Fibroblast of the conjunctiva (primary cell): Measurements from ENCODE around the gene PRSS36.
"Not testable (repeated sequence)": the region's sequence is repeated elsewhere in the genome, so short reads cannot be mapped to it uniquely, and the experiment has no call there.

Experiments
- DNase-seq: peaks from one replicate; pipeline ENCODE4 v3.0.0-alpha.2; 2010; ENCODE audit warnings: low read depth

Gene PRSS36

DNA sequence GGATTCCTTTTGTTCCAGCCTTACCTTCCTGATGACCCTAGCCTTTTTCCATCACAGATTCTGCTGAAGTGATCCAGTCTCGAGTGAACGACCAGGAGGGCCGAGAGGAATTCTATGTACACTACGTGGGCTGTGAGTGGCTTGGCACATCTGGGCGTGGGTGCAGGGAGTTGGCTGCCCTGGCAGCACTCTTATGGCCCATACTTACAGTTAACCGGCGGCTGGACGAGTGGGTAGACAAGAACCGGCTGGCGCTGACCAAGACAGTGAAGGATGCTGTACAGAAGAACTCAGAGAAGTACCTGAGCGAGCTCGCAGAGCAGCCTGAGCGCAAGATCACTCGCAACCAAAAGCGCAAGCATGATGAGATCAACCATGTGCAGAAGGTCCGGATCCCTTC, 29.7 kb downstream of the PRSS36 start:
- no peak for DNase-seq

DNA sequence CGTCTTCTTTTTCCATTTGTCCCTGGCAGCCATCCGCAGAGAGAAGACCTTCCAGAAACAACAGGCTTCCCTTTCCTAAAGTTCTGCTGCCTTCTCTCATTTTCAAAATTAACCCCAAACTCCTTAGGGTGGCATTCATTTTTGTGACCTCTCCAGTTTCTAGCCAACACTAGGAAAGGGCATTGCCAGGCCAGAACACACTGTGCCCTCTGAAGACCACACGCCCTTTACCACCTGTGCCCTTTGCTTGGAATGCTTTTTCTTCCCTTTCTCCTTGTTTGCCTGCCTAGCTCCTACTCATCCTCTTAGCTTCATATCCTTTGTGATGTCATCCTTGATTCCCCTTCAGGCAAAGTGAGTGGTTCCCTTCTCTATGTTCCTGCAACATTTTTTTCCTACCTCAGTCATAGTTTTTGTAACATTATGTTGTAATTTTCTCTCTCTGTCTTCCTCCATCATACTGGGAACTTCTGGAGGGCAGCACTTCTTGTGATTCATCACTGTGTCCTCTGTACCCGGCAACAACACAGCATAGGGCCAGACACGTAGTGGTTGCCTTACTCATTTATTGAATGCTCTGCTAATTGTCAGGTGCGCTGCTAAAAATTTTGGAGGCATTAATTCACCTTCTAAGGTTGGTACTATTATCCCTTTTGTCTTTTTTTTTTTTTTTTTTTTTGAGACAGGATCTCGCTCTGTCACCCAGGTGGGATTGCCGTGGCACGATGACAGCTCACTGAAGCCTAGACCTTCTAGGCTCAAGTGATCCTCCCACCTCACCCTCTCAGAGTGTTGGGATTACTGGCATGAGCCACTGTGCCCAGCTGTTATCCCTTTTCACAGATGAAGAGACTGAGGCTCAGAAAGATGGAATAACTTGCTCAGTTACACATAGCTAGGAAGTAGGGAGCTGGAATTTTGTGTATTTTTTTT, 31.4 kb downstream of the PRSS36 start:
- DNase-seq, result no peak

DNA sequence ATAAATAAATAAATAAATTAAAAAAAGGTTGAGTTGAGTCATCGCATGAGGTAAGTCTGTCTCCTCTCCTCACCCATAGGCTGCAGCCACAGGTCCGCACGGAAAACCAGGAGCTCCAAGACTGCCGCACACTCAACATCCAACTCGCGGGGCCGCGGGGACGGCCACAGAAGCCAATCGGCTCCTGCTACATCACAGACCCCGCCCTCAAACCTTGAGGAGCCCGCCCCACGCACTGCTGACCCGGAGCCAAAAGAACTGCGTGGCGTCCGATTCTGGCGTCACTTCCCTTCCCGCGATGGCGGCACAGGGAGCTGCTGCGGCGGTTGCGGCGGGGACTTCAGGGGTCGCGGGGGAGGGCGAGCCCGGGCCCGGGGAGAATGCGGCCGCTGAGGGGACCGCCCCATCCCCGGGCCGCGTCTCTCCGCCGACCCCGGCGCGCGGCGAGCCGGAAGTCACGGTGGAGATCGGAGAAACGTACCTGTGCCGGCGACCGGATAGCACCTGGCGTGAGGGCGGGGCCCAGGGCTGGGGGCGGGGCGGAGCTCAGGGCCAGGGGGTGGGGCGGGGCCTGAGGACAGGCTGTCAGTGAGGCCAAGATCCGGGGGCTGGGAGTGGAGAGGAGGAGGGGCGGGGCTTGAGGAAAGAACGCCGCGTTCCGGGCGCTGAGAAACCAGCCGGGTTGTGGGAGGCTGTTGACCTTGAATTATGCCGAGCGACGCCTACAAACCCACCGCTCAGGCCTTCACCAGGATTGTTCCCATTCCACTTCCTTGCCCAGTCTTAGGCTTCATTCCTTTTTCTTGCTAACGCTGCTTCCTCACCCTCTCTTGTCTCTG, 32.3 kb downstream of the PRSS36 start, which contains the start of gene KAT8:
TSS of gene KAT8 (plus strand) at position 281 of the 839 bp plus-strand sequence. CDS start at position 299, 18 bp downstream.
- DNase-seq, result peak; percentile 95

DNA sequence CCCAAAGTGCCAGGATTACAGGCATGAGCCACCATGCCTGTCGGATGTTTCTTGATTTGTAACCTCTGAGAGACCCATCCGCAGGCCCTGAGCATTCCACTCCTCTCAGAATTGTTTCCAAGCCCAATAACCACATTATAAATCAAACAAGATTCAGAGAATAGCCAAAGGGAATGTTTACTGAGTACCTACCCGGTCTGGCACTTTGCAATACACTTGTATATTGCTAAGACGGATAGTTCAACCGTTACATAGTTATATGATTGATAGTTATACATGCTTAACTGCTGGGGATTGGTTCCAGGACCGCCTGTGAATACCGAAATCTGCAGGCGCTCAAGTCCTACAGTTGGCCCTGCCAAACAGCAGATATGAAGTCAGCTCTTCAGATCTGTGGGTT, 35.4 kb downstream of the PRSS36 start:
- no peak for DNase-seq

DNA sequence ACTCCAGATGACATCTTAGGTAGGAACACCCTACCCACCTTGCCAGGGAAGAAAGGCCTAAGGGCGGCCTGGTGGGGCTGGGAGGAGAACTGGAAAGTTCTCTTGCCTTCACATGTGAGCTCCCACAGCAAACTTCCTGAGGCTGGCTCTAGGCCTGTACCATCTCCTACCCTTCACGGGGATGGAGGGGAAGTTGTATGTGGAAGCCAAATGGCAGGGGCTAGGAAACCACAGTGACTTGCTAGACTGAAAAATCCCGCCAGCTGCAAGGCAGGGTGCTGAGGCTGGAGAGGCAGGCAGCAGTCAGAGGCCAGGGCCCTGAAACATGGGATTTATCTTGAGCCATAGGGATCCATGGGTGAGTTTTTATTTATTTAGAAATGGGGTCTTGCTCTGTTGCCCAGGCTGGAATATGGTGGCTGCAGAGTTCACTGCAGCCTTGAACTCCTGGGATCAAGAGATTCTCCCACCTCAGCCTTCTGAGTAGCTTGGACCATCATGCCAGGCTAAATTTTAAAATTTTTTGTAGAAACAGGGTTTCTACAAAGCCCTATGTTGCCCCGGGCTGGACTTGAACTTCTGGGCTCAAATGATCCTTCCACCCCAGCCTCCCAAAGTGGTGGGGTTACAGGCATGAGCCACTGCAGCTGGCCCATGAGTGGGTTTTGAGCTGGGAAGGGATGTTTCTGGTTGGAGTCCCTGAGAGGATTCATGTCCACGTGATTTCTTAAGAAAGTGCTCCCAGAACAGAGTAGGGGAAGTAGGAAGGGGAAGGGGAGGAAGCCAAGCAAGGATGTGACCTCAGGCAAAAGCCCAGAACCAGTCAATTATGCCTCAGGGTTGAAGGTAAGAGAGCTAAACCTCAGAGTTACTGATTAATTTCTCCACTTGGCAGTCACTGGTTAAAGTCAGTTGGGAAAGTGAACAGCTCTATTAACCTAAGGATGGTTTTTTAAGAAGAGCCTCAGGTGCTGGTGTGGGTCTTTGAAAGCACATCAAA, 36.4 kb downstream of the PRSS36 start:
- no peak for DNase-seq

DNA sequence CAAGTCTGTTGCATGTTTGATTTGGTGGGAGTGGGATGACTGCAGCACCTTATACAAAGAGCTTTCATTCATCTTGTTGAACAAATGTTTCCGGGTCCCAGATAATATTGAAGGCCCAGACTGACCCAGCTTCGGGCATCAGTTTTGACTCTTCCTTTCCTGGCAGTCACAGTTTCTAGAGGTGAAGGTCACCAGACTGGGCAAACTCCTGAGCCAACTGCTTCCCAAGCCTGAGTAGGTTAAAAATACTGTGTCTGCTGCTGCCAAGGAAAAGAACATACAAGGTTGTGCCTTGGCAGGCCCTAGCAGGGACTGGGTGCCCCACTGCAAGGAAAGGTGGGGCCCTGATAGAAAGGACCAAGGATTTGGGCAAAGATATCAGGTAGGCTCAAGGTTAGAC, 37.2 kb downstream of the PRSS36 start:
- DNase-seq, result no peak

- no peak for DNase-seq
Measured at GRCh38 chr16:31111881-31112466, 37.9 kb downstream of the PRSS36 start.

DNA sequence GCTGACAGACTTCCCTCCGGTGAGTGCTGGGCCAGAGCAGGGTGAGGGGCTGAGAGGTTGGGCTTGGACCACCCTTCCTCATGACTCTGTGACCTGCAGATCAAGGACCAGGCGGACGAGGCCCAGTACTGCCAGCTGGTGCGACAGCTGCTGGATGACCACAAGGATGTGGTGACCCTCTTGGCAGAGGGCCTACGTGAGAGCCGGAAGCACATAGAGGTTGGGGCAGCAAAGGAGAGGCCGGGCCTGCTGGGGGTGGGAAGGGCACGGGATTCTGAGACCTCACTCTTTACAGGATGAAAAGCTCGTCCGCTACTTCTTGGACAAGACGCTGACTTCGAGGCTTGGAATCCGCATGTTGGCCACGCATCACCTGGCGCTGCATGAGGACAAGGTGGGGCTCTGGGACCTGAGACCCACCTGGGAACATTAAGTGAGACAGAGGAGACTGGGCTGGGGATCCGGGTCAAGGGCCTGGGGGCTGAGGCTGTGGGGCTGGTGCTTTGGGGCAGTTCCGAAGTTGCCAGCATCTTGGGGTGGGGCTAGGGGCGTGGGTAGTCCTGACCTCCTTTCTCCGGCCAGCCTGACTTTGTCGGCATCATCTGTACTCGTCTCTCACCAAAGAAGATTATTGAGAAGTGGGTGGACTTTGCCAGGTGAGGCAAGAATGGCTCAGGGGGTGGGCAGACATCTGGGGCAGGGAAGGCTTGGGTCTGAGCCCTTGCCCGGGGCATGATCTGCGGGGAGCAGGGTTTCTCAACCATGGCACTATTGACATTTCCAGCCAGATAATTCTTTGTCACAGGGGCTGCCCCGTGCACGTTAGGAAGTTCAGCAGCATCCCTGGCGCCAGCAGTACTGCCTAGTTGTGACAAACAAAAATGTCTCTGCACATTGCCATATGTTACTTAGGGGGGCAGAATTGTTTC, 39.5 kb downstream of the PRSS36 start:
- DNase-seq, result no peak

DNA sequence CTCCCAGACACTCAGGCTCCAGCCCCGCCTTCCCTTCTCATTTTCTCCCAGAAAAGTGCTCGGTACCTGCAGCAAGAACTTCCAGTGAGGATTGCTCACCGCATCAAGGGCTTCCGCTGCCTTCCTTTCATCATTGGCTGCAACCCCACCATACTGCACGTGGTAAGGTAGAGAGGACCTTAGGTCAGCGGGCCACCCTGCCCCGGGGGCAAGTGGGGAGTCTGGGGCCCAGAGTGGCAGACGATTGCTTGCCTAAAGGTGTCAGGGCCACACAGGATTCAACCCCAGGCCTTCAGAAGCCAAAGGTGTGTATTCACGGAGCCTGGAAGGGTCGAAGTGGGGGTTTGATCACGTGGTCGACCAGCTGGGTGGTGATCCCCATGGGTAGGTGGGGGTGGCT, 40.2 kb downstream of the PRSS36 start:
- no peak for DNase-seq

DNA sequence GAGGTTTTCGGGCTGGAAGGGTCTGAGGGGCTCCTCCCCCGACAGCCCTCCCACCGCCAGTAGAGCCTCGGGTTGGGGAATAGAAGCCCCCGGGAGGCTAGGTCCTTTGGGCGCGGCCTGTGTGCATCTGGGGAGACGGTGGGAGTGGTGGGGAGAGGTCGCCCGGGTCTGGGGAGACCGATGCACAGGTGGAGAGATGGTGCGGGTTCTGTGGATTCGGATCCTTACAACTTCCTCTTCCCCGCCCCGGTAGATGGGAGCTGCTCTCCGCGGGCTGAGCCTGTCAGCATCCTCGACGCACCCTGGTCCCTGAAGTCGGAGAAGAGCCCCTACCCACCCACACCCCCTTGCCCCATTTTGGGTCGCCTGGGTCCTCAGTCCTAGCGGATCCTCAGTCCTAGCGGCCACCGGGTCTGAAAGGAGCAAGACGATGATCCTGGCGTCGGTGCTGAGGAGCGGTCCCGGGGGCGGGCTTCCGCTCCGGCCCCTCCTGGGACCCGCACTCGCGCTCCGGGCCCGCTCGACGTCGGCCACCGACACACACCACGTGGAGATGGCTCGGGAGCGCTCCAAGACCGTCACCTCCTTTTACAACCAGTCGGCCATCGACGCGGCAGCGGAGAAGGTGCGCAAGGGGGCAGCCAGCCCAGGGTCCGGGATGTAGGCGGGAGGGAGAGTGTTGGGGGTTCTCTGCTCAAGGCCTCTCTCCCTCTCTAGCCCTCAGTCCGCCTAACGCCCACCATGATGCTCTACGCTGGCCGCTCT, 40.9 kb downstream of the PRSS36 start:
- DNase-seq, result no peak

DNA sequence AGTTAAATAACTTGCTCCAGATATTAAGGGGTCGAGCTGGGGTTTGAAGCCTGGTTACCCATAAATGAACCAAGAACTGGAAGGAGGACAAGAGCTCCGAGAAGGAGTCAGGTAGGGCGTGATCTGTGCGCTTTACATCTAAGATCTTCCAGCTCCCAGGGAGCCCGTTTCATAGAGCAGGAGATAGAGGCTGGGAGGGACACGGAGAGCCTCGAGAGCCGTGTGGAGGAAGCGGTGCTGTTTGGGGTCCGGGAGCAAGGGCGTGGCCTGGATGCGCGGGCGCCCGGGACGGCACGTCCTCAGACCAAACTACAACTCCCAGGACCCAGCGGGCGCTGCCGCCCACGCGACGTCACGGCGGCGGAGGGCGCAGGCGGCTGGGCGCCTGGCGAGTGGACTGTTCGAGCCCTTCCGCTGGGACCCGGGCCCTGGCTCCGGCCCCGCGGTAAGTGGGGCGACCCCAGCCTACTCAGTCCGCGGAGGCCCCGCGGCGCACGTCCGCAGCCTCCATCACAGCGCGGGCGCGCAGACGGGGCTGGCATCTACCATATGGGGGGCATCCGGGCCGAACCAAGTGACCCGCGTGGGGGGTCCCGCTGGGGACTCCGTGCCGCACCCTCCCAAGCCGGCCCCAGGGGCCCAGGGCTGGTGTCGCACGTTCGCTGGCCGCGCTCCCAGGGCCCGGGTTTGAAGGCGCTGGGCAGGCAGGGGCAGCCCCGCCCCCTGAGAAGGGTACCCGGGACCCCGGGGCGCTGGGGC, 41.7 kb downstream of the PRSS36 start, which contains the start of gene BCKDK:
TSS of gene BCKDK (plus strand) at position 352 of the 759 bp plus-strand sequence. CDS start 838 bp downstream, outside the sequence.
- DNase-seq, result peak; percentile 45

DNA sequence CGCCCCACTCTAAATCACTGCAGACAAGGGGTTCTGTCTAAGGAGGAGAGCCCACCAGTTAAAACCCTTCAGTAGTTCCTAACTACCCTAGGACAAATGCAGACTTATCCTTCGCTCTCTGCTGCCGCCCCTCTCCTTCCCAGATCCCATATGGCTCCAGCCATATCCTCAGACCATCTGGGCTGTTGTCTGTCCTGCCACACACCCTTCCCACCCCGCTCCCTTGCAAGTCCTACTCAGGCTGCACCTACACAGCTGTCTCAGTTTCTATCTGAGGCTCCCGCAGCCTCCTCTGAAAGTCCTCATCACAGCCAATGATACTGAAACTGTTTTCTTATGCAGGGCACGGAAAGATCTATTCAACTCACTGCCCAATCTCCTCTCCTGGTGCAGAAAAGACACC, 42.4 kb downstream of the PRSS36 start:
- DNase-seq, result no peak

GRCh38 chr16:31106509-31107464, 43.1 kb downstream of the PRSS36 start:
- DNase-seq, result no peak

GRCh38 chr16:31105677-31106213, 44.1 kb downstream of the PRSS36 start:
- DNase-seq, result peak; percentile 31

DNA sequence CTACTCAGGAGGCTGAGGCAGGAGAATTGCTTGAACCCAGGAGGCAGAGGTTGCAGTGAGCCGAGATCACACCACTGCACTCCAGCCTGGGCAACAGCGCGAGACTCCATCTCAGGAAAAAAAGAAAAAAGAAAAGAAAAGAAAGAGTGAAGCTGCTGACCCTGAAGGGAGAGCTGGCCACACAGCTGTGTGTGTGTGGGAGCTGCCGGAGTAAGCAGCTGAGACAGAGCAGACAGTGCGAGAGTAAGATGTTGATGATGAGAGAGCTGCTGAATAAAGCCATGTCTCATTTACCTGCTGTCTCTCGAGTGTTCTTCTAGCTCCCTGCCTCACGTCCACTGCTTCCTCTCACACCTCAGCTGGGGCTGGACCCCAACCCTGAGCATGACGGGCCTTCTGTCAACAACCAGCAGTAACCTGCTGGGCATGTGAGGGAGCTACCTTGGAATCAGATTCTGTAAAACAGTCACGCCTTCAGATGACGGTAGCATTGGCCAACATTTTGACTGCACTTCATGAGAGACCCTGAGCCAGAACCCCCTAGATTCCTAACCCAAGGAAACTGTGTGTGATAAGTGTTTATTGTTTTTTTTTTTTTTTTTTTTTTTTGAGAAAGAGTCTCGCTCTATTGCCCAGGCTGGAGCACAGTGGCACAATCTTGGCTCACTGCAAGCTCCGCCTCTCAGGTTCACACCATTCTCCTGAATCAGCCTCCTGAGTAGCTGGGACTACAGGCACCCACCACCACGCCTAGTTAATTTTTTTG, 48.8 kb downstream of the PRSS36 start:
- DNase-seq, result not testable (repeated sequence)
